Measurements from ENCODE around the gene UBE2D3. TPM values are rescaled to one million over a fixed set of nuclear protein-coding genes. Genes with fewer than 3 reads are reported as not detected.

UBE2D3 gene
- total RNA-seq, 1 donor from 2014 or later = 327 TPM

DNA sequence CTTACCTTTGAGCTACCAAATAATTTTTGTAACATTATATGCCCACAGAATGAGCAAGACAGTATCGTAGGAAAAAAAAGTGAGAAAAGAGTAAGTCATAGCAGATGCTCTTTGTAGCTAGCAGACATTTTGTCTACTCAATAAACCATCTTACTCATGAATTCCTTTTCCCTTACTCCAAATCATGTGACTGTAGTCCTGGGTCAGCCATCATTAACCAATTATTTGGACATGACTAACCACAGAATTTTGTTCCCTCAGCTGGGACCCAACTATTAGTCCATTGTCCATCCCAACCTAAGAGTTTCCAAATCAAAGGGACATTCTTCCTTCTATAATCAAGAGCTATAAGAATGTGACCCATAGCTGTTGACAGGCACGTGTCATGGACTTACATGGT, 11.4 kb downstream of the UBE2D3 start:
- CTCF ChIA-PET = interaction anchor here (1.4 kb wide), 1 partner anchor 275 kb away, joined by 5 read pairs; no protein-coding TSS in a partner anchor
- POLR2A ChIA-PET = interaction anchor here (0.7 to 4.9 kb wide), 2 partner anchors 10 to 11 kb away, joined by 3 to 38 read pairs; partner anchors contain the start of gene UBE2D3
- intact Hi-C loops (cut with micrococcal nuclease) = loop anchor here (2.0 kb wide), 1 partner anchor 13 kb away; no protein-coding TSS in a partner anchor
- H3K27ac Mint-ChIP-seq = no peak overlapping the region
- H3K4me3 Mint-ChIP-seq = no peak overlapping the region
- DNase-seq (no peak), ATAC-seq (ENCODE audit: low read depth) (no peak)
- H3K27me3 Mint-ChIP-seq = no peaks in the 10 kb centered on the region
- H3K36me3 Mint-ChIP-seq (ENCODE audit: low read depth) = peaks cover 78% of the 10 kb centered on the region
- H3K9me3 Mint-ChIP-seq = no peaks in the 10 kb centered on the region
- peaks cover 82% of the 10 kb centered on the region for H3K4me1 Mint-ChIP-seq
- no peak for TF ChIP-seq CTCF (IDR thresholded peaks at IDR 0.05)

DNA sequence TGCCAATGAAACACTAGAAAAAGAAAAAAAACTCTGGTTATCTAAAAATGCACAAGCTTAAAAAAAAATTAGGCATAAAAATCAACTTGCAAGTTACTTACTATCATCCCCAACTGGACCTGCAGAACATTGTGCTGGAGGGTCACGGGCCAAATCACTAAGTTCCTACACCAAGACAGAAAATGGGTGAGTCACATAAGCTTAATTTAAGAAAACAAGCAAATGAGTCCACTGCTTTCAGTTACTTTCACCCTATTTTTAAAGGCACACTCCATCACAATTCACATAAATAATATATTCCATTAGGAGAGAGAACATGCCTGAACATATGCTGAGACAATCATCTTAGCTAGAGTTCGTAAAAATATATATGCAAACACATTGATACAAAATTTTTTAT, 17.7 kb downstream of the UBE2D3 start:
- H3K27me3 Mint-ChIP-seq = no peaks in the 10 kb centered on the region
- intact Hi-C loops (cut with micrococcal nuclease) = loop anchor here (2.0 to 5.0 kb wide), 2 partner anchors 17 to 198 kb away; partner anchors contain the start of gene UBE2D3
- peaks cover 85% of the 10 kb centered on the region for H3K36me3 Mint-ChIP-seq (ENCODE audit: low read depth)
- no peaks in the 10 kb centered on the region for H3K9me3 Mint-ChIP-seq
- H3K4me3 Mint-ChIP-seq = no peak overlapping the region
- ChIA-PET POLR2A (interaction anchor here (0.9 to 3.7 kb wide), 5 partner anchors 9 to 49 kb away, joined by 3 to 17 read pairs (median 5); partner anchors contain the start of gene MANBA), CTCF (interaction anchor here (0.8 kb wide), 1 partner anchor 198 kb away, joined by 6 read pairs; no protein-coding TSS in a partner anchor)
- no peak overlapping the region for H3K27ac Mint-ChIP-seq
- ATAC-seq (ENCODE audit: low read depth) = no peak
- peaks cover 55% of the 10 kb centered on the region for H3K4me1 Mint-ChIP-seq
- DNase-seq = no peak
- TF ChIP-seq CTCF (IDR thresholded peaks at IDR 0.05) = no peak

DNA sequence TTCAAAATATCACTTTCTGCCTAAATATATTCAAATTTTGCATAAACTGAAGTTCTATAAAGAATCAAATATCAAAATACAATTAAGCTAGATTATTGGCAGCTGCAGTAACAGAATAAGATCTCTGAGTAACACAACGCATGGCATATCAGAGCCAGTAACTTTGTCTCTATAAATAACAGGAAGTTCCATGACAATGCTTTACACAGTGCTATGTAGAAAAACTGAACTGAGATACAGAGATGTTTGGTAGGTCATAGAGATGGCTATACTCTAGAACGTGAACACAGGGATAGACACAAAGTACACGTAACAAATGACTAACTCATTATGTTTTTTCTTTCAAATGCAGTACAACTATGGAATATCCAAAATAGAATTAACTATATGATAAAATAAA, 18.2 kb downstream of the UBE2D3 start:
- Mint-ChIP-seq H3K36me3 (ENCODE audit: low read depth) (peaks cover 88% of the 10 kb centered on the region), H3K9me3 (no peaks in the 10 kb centered on the region), H3K4me3 (no peak overlapping the region), H3K27ac (peak overlapping the region; percentile 15), H3K27me3 (no peaks in the 10 kb centered on the region), H3K4me1 (peaks cover 51% of the 10 kb centered on the region)
- peak; percentile 49 for ATAC-seq (ENCODE audit: low read depth)
- TF ChIP-seq CTCF (IDR thresholded peaks at IDR 0.05) = no peak
- intact Hi-C loops (cut with micrococcal nuclease) = loop anchor here (2.0 to 5.0 kb wide), 2 partner anchors 18 to 198 kb away; partner anchors contain the start of gene UBE2D3
- POLR2A ChIA-PET = interaction anchor here (0.9 to 3.7 kb wide), 4 partner anchors 9 to 49 kb away, joined by 3 to 17 read pairs (median 5); partner anchors contain the start of gene MANBA
- DNase-seq = no peak
- CTCF ChIA-PET = no interaction called here

- CTCF ChIA-PET = no interaction called here
- H3K27ac Mint-ChIP-seq = no peak overlapping the region
- H3K4me3 Mint-ChIP-seq = no peak overlapping the region
- no peak for TF ChIP-seq CTCF (IDR thresholded peaks at IDR 0.05)
- no peak for DNase-seq
- peaks cover 42% of the 10 kb centered on the region for H3K4me1 Mint-ChIP-seq
- H3K27me3 Mint-ChIP-seq = no peaks in the 10 kb centered on the region
- POLR2A ChIA-PET = interaction anchor here (1.2 kb wide), 1 partner anchor 20 kb away, joined by 3 read pairs; no protein-coding TSS in a partner anchor
- ATAC-seq (ENCODE audit: low read depth) = no peak
- peaks cover 88% of the 10 kb centered on the region for H3K36me3 Mint-ChIP-seq (ENCODE audit: low read depth)
- intact Hi-C loops (cut with micrococcal nuclease) = loop anchor here (2.0 to 5.0 kb wide), 2 partner anchors 19 to 199 kb away; partner anchors contain the start of gene UBE2D3
- H3K9me3 Mint-ChIP-seq = no peaks in the 10 kb centered on the region
These were observed 19.3 kb downstream of the UBE2D3 start for GRCh38 chr4:102808009-102808408.

- H3K27ac Mint-ChIP-seq = no peak overlapping the region
- no peak for TF ChIP-seq CTCF (IDR thresholded peaks at IDR 0.05)
- CTCF ChIA-PET = no interaction called here
- H3K27me3 Mint-ChIP-seq = no peaks in the 10 kb centered on the region
- no peaks in the 10 kb centered on the region for H3K9me3 Mint-ChIP-seq
- H3K36me3 Mint-ChIP-seq (ENCODE audit: low read depth) = peaks cover 92% of the 10 kb centered on the region
- ATAC-seq (ENCODE audit: low read depth) (no peak), DNase-seq (no peak)
- H3K4me1 Mint-ChIP-seq = peaks cover 39% of the 10 kb centered on the region
- POLR2A ChIA-PET = interaction anchor here (0.9 to 1.2 kb wide), 2 partner anchors 21 to 62 kb away, joined by 3 read pairs; partner anchors contain the start of gene CISD2
- intact Hi-C loops (cut with micrococcal nuclease) = loop anchor here (5.0 kb wide), 1 partner anchor 200 kb away; no protein-coding TSS in a partner anchor
- no peak overlapping the region for H3K4me3 Mint-ChIP-seq
These were observed 20.0 kb downstream of the UBE2D3 start for GRCh38 chr4:102807345-102807744.
